Left colon (tissue), 2 donors: Measurements from ENCODE around the gene NIPSNAP2. TPM values are rescaled to one million over a fixed set of nuclear protein-coding genes. Genes with fewer than 3 reads are reported as not detected.
A peak's percentile ranks its signal among the peaks of the same experiment; 100 is the strongest.
"Not testable (repeated sequence)": the region's sequence is repeated elsewhere in the genome, so short reads cannot be mapped to it uniquely, and the experiment has no call there.

Experiments used
- ATAC-seq: fragments of 200-7000 bp; cut with Tn5 transposase; one replicate; pipeline ENCODE4 v1.9.1; 2020; ENCODE audit warnings: mild to moderate bottlenecking, moderate library complexity
- DNase-seq, 2 donors: peaks; one replicate each; pipeline ENCODE4 v3.0.0-alpha.2; 2020
- intact Hi-C, 2 donors: fragments of 100-400 bp; cut with DNase I in 1 of 2; cut with micrococcal nuclease in 1 of 2; formaldehyde crosslinking; loops; one replicate each; pipeline versions ENCODE4 v1.11.2 to v1.14.0; 2022; cut with DNase I, micrococcal nuclease
- total RNA-seq, 2 donors: library from RNA; stranded (reverse); fragmentation: NEBNext Ultra II Directional; extraction: Animal tissue kit (Norgen Biotek cat#: 25700); gene quantifications; one replicate each; pipeline ENCODE4 v1.2.1, GENCODE V29; 2021
- donor health status: DM: no; HTN: no; CAD: no.
- donor health status: DM: yes; HTN: yes; CAD: no.

The NIPSNAP2 gene
- total RNA-seq, 2 donors from 2014 or later, result 57.9 to 77.8 TPM

DNA sequence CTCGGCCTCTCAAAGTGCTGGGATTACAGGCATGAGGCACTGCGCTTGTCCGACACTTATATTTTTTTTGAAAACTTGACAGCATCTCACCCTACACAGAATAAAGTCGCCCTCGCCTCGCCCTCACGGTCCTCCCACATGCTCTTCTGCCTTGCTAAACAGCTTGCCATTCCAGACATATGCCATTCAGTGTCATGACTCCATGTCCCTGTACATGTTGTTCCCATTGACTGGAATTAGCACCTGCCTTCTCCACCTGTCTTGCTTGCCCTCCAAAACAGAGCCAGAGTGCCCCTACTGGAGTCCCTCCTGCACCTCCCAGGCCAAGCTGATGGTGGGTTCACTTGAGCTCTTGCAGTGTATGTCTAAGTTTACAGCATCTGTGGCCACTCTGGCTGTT, 6.2 kb downstream of the NIPSNAP2 start:
- intact Hi-C loops, result no loop called here
- ATAC-seq, result no peak

DNA sequence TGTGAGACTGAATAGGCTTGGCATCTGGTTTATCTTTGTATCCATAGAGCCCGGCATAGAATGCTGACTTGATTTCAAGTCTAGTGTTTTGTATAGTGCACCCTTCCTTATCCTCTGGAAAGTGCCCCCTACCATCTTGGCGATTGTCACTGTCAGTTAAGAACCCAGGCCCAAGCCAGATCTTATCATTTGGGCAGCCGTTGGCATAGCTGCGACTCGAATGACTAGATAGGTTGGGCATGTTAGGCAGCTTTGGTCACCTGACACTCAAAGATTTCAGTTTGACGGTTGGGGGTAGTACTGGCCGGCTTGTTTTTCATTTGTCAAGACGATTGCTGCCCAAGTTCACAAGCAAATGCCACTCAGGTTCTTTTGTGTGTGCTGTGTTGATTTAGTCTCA, 6.6 kb downstream of the NIPSNAP2 start:
- DNase-seq (no peak), ATAC-seq (no peak)
- intact Hi-C loops, result no loop called here

More for the DNA sequence above, 6.2 kb downstream of the NIPSNAP2 start:
- DNase-seq, result no peak

DNA sequence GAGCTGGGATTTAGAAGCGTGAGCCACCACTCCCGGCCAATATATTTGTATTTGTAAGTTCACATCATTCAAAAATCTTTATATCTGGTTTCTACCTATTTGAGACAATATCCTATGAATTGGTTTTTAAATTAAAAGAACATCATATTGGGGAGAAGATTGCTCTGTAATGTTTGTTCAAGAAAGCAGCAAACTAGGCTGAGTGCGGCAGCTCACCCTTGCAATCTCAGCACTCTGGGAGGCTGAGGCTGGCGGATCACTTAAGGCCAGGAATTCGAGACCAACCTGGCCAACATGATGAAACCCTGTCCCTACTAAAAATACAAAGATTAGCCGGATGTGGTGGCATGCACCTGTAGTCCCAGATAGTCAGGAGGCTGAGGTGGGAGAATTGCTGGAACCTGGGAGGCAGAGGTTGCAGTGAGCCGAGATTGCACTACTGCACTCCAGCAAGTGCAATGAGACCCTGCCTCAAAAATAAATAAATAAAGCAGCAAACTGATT, 9.4 kb downstream of the NIPSNAP2 start:
- no peak for DNase-seq
- intact Hi-C loops, result no loop called here
- no peak for ATAC-seq

DNA sequence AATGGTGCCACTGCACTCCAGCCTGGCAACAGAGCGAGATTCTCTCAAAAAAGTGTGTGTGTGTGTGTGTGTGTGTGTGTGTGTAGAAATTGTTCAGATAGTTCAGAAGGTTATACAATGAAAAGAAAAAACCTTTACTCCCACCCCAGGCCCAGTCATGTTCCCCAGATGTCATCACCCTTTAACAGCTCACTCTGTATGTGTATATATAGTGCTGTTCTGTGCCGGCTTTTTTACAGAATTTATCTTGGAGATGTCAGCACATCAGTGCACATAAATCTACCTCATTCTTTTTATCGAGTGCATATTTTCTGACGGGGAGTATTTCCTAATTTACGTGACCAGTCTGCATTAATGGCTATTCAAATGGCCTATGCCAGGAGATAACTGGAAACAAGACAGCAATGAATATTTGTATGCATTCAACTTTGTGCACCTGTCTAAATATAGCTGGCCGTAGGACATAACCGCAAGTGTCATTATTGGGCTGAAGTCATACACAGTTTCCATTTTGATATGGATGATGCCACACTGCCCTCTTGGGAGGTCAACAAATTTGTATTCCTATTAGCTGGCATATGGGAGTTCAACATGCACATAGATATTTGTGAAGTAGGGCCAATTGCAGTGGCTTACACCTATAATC, 11.7 kb downstream of the NIPSNAP2 start:
- no peak for DNase-seq
- intact Hi-C loops, result no loop called here
- no peak for ATAC-seq

DNA sequence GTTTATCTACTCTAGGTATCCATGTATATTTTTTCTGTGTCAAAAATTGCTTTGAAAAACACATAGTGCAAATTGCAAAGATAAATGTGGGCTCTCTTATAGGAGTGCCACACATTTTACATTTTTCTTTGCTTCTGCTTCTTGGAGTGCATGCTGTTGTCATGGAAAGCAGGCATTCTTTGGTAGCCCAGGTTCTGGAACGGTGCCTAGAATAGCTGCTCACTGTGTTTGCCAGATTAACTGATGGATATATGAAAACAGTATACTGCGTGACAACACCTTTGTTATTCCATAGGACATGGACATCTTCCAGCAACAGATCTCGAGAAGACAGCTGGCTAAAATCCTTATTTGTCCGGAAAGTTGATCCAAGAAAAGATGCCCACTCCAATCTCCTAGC, 13.4 kb downstream of the NIPSNAP2 start:
- no peak for DNase-seq
- no peak for ATAC-seq
- intact Hi-C loops, result no loop called here

DNA sequence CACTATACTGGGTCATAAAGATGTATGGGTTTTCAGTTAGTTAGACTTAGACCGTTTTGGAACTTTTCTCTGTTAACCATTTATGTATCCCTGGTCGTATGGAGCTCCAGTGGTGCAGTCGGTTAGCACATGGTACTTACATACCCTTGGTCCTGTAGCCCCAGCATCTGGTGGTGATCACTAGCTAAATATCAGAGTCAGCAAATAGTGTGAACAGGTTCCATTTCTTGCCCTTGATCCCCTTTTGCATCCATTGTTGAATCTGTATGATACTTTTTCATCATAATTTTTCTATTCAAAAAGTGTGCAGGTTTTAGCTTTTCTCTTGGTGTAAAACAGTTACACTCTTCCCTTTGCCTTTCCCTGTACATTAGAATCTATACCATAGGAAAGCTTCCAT, 15.9 kb downstream of the NIPSNAP2 start:
- ATAC-seq, result no peak

DNA sequence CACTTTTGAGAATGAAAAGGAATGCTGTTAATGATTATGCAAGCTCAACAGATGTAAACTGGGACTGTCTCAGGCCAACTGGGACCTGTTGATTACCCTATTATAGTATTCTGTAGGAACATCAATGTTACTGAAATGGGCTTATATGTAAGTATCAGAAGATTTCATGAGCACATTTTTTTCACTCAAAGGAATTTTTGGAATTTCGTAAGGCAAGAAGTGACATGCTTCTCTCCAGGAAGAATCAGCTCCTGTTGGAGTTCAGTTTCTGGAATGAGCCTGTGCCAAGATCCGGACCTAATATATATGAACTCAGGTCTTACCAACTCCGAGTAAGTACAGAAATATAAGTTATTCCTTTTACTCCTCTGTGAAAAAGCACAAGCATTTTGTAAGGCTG, 19.2 kb downstream of the NIPSNAP2 start:
- ATAC-seq (no peak), DNase-seq (no peak)
- intact Hi-C loops, result no loop called here

More for the DNA sequence above, 15.9 kb downstream of the NIPSNAP2 start:
- DNase-seq, result no peak
- intact Hi-C loops, result no loop called here

DNA sequence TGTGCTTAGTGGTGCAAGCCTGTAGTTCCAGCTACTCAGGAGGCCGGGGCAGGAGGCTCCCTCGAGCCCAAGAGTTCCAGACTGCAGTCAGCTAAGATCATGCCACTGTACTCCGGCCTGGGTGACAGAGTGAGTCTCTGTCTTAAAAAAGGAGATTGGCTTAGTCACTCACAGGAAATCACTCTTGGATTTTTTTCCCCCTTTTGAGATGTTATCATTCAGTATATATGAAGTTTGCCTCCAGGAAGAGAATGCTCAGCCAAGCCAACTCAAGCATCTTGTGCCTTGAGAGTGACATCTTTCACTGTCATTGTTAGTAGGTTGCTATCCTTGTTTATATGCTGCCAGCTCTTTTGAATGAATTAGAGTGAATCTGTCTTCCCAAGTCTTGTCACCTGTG, 28.0 kb downstream of the NIPSNAP2 start:
- intact Hi-C loops, result no loop called here
- no peak for ATAC-seq
- DNase-seq, result no peak

DNA sequence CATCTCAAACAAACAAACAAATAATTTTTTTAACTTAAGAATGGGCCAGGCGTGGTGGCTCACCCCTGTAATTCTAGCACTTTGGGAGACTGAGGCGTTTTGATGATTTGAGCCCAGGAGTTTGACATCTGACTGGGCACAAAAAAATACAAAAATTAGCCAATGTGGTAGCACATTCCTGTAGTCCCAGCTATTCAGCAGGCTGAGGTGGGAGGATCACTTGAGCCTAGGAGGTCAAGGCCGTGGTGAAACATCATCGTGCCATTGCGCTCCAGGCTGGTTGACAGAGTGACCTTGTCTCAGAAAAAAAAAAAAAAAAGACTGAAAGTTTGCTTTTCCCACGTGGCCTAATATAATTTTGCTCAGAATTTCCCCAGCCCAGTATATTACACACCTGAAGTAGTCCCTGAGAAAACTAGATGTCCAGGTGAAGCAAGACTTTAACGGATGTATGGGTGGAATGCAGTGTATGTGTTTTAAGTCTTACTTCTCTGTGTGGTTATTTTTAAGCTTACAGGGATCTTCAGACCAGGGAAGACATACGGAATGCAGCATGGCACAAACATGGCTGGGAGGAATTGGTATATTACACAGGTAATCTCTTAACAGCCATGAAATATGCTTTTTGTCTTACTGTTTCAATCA, 32.6 kb downstream of the NIPSNAP2 start:
- ATAC-seq (no peak), DNase-seq (no peak)
- intact Hi-C loops, result no loop called here

DNA sequence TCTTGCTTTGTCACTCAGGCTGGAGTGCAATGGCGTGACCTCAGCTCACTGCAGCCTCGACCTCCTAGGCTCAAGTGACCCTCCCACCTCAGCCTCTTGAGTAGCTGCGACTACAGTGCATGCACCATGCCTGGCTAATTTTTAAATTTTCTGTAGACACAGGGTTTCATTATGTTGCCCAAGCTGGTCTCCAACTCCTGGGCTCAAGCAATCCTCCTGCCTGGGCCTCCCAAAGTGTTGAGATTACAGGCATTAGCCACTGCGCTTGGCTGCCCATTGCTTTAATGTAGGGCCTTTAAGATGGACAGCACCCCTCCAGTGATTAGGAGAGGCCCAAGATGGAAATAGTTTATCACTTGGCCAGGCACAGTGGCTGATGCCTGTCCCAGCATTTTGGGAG, 39.4 kb downstream of the NIPSNAP2 start:
- intact Hi-C loops, result loop anchor here in 1 of 2 donors (10.0 kb wide), 1 partner anchor 71 kb away; no protein-coding TSS in a partner anchor
- ATAC-seq (no peak), DNase-seq (no peak)

DNA sequence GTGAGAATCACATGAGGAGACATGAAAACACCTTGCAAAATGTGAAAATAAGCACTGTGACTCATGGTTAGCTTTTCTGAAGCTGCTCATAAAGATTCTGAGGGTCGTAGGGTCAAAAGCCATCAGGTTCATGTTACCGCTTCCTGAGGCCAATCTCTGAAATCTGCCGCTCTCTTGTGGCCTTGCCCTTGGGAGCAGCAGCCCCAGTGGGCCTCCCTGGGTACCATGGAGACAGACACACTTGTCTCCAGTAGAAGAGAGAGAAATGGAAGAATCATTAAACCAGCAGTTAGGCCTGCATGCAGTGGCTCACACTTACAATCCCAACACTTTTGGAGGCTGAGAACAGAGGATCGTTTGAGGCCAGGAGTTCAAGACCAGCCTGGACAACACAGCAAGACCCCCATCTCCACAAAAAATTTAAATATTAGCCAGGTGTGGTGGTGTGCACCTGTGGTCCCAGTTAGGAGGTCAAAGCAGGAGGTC, 42.8 kb downstream of the NIPSNAP2 start:
- no peak for DNase-seq
- intact Hi-C loops, result loop anchor here (5.0 to 10.0 kb wide), 2 partner anchors 65 to 68 kb away; no protein-coding TSS in a partner anchor
- ATAC-seq, result peak; percentile 10

DNA sequence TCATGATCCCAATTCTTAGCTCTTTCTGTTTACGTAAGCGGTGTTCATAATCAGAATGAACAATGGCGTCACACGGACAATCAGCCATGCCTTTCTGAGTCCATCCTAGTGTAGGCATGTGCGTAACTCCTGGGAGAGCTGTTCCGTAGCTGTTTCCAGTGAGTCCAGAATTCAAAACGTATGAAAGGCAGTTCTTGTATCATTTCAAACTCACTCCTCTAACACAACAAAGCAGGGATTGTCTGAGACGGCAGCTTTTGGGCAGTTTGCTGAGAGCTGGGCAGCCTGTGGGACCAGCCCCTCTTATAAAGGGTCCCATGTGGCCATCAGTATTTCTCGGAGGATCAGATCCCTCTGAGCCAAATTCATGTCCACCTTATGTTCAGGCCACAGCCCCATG, 43.5 kb downstream of the NIPSNAP2 start:
- ATAC-seq (no peak), DNase-seq (no peak)
- intact Hi-C loops, result loop anchor here (5.0 to 10.0 kb wide), 2 partner anchors 64 to 67 kb away; no protein-coding TSS in a partner anchor

DNA sequence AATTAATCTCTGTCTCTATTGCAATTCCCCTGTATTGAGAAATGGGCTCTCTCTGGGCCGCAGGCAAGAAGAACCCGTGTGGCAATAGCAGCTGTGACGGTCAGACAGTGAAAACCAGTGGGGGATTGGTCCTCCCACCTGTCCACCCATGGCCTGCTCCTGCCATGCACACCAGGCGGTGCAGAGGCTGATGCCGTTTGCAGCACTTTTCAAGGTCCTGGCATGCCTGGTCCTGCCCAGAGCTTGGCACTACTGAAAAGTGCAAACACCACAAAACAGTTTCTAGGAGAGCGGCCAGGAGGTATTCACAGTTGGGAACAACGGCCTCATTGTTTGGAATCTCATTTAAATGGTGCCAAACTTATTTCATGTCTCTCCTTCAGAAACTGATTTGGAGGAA, 45.3 kb downstream of the NIPSNAP2 start:
- ATAC-seq (peak; percentile 86), DNase-seq (peak; percentile 31 to 47)
- intact Hi-C loops, result loop anchor here (5.0 to 10.0 kb wide), 2 partner anchors 63 to 65 kb away; no protein-coding TSS in a partner anchor

DNA sequence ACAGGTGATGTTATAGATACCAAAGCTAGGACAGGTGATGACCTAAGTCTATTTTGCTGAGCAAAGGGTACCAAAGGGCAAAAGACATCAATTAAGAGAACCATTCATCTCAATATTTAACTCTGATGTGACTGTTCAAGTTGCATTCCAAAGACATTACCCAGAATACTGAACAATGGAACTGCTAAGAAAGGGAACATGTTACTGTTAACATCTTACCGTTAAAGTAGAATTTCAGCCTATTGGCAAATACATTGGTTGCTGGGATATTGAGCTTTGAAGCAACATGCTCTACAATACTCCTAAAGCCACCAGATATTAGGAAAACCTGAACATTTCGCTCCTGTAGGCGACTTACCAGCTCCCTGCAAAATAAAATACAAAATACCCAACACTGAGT, 52.6 kb downstream of the NIPSNAP2 start:
- intact Hi-C loops, DNase-seq, ATAC-seq: not testable (repeated sequence)

DNA sequence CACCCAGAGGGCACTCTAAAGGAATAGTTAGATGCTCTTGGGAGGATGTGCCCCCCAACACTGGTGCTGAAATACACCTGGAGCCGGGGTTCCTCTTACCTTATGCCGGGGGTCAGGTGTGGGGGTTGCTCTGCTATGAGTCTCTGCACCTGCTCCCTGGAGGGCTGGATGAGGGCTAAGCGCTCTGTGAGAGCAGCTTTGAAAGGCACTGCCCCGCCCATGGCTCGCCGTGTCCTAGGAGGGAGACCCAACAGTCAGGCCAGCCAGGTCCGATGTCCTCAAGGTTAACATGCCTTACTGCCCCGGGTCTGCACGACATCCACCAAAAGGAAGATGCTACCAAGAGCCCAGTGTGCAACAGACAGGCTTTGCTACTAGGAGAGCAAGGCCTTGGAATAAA, 55.1 kb downstream of the NIPSNAP2 start:
- DNase-seq, result peak in 1 of 2 donors; percentile 19

DNA sequence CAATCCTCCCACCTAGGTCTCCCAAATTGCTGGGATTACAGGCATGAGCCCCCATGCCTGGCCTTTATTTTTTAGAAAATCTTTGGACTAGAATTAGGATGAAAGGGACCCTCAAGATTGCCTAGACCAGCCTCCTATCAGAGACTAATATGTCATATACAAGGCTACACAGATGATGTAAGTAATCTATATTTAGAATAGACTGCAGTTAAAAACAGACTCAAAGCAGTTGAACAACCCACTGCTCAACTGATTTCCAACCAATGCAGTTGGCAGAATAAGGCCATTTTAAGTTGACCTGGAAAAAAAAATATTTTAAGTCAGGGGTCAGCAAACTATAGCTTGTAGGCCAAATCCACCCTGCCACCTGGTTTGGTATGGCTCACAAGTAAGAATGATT, 59.1 kb downstream of the NIPSNAP2 start:
- ATAC-seq, result no peak
- DNase-seq, result no peak
- intact Hi-C loops, result no loop called here

More for the DNA sequence above, 55.1 kb downstream of the NIPSNAP2 start:
- peak; percentile 49 for ATAC-seq
- intact Hi-C loops, result no loop called here

DNA sequence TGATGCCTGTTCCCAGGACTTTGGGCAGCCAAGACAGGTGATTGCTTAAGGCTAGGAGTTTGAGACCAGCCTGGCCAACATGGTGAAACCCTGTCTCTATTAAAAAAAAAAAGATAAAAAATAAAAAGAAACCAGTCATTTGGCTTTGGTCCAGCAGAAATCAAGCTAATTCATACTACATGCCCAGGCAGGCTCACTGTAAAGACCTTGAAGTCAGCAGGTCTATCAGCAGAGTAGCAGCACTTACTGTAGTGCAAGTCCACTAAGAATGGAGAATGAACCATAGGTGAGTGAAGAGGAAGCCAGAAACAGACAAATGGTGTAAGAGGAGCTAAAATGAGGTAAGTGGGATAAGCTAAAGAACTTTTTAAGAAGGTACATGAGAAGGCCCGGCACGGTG, 62.2 kb downstream of the NIPSNAP2 start:
- ATAC-seq, result no peak
- no peak for DNase-seq
- intact Hi-C loops, result no loop called here

DNA sequence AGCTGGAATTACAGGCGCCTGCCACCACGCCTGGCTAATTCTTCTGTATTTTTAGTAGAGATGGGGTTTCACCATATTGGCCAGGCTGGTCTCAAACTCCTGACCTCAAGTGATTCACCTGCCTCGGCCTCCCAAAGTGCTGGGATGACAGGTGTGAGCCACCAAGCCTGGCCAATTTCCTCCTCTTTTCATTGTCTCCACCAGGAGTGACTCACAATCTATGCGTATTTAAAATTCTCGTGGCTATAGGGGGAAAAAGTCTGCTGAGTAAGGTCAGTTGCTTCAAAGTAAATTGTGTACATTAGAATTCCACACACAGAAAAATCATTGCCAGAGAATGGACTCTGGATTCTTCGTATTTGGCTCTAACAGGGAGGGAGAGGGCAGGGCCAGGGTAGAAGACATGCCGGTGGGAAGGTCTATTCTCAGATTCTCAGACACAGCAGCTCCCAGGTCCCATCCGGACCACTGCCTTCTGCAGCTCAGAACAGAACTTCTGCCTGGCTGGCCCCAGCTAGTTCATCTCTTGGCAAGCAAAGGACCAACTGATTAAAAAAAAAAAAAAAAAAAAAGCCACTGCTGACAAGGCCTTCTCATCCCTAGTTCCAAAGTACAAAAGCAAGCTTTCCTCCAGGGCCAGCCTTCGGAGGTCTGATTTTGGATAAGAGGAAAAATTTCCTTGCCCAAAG, 64.7 kb downstream of the NIPSNAP2 start:
- DNase-seq (no peak), ATAC-seq (peak; percentile 70)
- intact Hi-C loops, result no loop called here

DNA sequence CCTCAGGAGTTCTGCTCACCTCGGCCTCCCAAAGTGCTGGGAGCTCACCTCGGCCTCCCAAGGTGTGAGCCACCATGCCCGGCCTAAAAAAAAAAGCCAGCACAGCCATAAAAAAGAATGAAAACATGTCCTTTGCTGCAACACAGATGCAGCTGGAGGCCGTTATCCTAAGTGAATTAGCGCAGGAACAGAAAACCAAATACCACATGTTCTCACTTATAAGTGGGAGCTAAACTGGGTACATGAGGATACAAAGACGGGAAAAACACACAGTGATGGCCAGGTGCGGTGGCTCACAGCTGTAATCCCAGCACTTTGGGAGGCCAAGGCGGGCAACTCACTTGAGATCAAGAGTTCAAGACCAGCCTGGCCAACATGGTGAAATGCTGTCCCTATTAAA, 66.0 kb downstream of the NIPSNAP2 start:
- DNase-seq (no peak), ATAC-seq (no peak)
- intact Hi-C loops, result no loop called here
